Tongue (tissue), 2 donors: Measurements from ENCODE around the gene DNAL4. TPM values are rescaled to one million over a fixed set of nuclear protein-coding genes. Genes with fewer than 3 reads are reported as not detected.

Experiments
- DNase-seq: peaks from one replicate; pipeline ENCODE4 v3.0.0-alpha.2; 2015
- total RNA-seq: library from RNA; depleted of rRNA; stranded (reverse); fragments of >200 nt; gene quantifications from one replicate; pipeline ENCODE4 v1.2.3, GENCODE V29; 2014

The DNAL4 gene
- total RNA-seq, 1 donor from 2014 or later, result 9.3 TPM

DNA sequence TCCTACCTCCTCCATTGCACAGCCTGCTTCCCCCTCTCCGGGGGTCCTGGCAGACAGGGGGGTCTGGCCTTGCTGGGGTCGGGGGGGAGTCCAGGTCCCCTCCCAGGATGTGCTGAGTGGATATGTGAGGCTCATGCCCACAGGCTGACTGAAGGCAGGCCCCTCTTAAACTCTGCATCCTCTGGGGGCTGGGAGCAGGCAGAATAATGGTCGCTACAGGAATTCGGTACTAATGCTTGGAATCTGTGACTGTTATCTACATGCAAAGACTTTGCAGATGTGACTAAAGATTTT, 36.5 kb downstream of the DNAL4 start:
- DNase-seq, result no peak

DNA sequence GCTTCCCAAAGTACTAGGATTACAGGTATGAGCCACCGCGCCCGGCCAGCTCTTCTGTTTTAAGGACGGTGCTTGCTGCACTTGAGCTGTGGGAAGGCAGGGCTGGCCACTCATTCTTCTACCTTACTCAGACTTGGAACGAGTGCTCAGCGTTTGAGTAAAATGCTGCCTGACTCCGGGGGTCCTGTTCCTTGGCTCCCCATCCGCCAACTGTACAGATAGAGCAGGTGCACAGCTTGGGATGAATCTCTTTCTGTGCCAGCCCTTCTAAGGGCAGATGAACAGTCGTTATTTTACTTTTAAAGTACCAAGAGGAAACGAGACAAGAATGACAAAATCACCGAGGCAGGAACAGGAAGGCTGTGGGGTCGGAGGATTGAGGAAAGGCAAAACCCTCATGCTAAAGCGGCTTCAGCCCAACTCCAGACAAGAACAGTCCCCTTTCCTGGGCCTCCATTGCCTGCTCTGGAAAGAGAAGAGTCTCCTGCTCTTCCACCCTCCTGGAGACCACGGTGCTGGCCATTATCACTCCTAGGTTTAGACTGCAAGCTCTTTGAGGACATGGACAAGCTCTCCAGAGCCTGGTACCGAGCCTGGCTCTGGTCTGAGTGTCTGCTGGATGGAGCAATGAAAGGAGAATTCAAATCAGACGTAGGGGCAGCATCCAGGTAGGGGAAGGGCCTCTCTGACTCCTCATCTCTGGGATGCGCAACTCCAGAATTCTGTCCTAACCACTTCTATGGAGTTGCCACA, 37.1 kb downstream of the DNAL4 start:
- no peak for DNase-seq

DNA sequence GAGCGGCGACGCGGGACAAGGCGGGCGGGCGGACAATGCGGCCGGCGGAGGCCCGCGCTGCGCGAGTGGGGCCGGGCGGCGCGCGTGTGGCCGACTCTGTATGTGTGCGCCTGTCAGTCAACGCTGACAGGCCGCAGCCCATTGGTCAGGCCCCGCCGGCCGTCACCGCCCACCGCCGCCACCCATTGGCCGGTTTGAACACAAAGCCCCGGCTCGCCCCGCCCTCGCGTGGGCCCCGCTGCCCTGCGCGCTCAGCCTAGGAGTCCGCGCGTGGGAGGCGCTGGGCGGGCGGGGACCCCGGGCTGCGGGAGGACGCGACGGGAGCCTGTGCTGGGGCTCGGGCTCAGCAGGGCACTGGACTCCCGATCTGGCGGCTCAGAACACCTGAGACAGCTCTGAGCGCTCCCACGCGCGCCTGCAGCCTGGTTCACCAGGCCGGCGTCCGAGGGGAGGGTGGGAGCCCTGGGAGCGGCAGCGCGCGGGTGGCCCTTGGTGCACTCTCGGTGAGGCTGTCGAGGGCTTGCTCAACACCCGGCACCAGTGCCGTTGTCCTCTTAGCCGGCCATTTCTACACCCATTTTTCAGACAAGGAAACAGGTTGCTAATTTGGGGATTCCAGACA, 37.9 kb downstream of the DNAL4 start, which contains the start of gene SUN2:
Gene SUN2 (minus strand): TSS at position 88 of the 622 bp plus-strand sequence. CDS start 3,370 bp downstream, outside the sequence.
- peak; percentile 94 for DNase-seq

DNA sequence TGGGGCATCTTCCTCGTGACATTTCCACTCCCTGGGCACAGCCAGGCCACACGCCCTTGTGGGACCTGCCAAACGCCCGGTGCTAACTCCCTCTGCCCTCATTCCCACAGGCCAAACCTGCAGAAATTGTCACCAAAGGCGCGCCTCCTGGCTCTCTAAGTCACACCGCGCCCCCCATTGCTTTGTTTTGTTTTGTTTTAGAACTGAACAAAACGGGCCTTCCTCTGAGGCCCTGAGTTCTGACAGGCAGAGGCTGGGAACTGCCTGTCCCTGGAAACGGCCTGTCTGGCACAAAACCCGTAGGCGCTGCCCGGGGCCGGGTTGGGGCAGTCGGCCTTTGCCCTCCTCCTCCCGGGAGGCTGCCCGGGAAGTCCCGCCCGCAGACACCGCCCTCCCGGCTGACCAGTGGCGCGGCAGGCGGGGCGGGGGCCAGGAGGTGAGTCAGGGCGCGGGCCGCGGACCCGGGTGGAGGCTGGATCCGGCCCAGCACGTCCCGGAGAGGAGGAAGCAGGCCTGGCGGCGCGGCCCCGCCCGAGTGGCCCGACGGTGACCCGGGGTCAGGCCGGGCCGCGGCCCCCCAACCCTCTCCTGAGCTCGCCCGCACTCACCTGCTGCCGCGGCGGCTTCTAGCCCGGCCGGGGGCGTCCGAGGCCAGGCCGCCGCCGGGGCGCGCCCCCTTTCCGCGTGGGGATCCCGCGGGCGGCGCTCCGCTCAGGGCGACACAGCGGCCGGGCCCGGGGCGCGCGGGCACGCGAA, 38.6 kb downstream of the DNAL4 start:
- DNase-seq, result peak; percentile 45

DNA sequence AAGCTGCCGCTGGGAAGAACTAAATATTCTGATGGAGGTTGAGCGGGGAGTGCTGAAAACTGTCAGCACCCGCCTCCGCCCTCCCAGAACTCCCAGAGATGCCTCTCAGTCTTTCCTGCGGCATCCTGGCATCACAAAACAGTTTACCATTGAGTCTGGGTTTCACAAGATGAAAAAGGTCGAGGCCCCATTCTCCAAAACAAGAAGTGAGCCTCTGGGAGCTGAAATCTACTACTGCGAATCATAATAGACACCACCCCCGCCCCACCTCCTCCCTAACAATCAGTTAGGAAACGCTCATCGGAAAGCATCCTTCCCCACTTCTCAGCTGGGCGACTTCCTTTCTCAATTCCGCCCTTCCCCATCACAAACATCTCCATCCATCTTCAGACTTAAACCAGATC, 39.2 kb downstream of the DNAL4 start:
- DNase-seq, result peak; percentile 37

DNA sequence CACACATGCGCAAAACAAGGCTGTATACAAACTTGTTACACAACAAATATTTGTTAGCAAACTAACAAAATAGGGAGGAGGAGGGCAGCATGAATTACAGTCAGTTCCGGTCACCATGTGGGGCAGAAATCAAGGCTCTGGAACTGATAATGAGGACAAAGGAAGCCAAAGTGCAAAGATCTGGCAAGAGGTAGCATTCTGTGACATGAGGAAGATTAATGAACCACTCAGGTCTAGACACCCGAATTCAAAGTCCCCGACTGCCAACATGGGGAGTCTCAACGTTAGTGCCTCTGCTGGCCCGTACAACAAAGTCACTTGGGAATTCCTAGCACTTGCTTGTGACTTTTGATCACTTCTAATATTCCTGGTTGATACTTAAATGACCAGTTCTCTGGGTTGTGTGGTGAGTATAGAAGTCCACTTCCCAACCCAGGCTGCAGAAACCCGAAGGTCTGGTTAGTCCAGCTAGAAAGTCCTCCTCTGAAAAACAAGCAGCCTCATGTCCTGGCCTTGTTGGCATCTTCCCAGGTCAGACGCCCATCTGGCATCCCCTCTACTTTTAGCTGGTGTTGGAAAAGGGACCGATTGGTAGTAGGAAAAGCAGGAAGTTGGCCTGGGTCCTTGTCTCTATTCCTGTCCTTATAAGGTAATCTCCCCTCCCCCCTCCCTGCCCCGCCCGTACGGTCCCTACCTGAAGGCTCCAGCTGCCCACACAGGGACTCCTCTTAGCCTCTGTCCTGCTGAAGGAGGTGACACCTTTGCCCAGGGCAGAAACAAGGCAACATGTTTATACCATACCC, 39.8 kb downstream of the DNAL4 start:
- DNase-seq, result peak; percentile 52

DNA sequence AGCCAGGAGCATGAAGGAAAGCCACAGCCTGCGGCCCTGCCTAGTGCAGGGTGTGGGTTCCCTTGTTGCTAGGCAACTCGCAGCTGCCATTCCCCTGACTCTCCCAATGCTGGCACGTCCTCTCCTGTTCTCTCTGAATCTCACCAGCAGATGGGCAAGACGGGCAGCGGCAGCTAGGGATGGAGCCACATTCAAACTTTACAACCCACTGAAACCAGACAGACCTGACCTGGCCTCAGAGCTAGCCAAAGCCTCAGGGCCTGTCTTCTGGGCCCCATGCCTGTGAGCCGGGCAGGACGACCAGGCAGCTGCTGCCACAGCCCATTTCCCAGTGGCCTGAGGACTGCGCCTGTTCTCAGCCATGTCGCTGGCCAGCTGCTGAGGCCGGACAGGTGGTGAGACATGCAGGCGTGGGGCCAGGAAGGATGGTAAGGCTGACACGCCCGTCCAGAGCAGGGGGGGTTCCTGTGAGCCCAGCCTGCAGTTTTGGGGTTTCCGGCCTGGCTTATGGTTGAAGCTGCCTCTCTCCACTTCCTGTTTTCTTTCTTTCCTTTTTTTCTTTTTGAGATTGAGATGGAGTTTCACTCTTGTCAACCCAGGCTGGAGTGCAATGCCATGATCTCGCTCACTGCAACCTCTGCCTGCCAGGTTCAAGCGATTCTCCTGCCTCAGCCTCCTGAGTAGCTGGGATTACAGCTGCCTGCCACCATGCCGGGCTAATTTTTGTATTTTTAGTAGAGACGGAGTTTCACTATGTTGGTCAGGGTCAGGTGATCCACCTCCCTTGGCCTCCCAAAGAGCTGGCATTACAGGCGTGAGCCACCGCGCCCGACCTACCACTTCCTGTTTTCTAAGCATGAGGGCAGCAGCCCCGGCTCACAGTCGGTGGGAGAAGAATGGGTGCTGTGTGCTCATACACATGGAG, 42.3 kb downstream of the DNAL4 start:
- DNase-seq, result peak; percentile 94

DNA sequence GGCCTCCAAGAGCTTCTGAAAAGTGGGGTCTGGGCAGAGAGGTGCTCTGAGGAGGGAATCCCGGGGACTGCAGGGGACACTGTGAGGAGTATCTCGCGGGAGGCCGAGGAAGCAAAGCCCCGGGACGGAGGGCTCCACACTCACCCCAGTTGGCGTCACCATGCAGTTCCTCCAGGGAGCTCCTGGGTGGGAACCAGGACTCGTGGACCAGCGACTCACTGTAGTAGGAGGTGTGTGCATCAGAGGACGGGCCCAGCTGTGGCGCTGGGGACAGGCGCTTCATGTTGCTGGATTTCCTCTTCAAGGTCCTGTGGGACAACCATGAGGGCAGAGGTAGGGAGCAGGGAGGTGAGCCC, 42.9 kb downstream of the DNAL4 start:
- no peak for DNase-seq

DNA sequence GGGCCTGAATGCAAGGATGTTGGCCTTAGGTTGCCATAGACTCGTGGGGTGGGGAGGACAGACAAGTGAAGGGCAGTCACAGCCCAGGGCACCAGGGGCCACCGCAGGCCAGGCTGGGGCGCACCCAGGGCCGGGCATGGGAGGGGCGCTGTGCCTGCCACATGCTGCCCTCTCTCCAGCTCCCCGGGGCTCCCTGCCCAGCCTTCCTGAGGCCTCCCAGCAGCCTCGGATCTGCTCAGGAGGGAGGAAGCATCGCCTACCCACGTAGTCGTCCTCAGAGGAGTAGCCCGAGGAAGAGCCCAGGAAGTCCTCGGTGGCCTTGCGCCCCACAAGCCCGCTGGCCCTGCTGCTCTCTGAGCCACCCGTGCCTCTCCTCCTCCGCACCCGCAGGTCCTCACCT, 43.3 kb downstream of the DNAL4 start:
- DNase-seq, result no peak

DNA sequence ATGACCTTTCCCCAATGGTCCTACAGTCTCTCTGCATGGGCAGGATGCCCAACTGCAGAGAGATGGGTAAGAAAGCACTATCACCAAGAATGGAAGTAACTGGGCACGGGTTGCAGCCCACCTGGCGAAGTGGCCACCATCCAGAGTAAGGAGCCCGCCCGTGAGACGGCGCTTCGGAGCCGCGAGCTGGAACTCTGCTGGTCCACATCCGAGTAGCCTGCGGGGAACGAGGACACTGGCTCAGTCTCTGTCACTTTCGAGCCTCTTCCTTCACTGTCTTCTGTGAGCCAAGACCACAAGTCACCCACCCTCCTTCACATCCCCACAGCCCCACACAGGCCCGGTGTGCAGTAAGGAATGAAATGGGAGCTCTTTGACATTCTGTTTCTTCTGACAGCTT, 43.8 kb downstream of the DNAL4 start:
- DNase-seq, result no peak

DNA sequence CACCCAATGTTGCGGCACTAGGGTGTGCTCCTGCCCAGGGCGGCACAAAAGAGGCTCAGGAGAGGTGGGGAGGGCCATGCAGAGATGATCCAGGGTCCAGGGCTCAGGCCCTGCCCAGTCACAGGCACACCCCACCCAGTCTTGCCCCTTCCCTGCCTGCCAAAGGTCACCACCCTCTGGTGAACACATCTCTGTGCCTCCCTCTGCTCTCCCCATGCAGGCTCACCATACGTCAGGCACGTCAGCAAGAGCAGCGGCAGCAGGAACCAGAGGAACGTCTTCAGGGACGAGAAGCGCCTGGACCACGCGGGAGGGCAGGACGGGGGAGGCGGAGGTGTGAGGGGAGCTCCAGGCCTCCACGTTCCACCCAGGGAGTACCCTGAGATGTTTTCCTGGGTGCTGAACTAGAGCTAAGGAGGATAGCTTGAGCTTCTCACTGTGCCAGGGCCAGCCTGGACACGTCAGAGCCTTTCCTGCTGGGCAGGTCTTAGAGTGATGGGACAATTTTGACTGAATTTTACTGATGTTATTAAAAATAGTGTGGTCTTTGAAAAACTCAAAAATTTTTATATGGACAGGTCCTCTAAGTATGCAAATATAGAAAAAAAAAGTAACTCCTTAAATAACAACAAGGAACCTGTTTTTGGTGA, 45.3 kb downstream of the DNAL4 start:
- no peak for DNase-seq

DNA sequence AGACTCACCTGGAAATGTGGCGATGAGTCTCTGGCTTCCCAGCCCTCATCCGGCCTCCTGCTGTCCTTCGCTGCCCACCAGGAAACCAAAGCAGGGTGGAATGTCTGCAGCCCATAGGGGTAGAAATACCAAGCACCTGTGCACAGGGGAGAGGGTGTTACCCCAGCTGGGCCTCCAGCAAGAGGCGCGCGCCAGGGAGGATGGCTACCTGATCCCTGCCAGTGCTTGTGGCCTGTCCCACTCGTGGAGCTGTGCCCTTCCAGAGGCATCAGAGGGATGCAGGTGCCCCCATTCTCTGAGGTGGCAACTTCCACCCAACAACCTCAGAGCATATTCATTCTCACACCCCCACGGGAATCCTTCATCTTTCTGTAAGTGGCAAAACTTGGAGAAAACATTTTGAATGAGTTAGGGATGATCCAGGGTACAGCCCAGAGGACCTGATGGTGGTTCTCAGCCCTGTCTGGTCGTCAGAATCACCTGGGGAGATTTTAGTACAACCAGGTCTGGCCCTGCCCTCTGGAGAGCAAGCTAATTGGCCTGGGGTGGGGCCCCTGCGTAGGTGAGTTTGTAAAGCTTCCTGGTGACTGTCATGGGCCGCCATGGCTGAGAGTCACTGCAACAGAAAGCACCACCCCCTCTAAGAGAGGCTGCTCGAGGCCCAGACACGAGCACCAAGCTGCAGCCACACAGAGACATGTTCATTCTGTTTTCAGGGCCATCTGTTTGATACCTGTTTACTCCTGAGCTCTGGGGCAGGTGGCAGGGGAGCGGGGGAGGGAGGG, 48.1 kb downstream of the DNAL4 start:
- DNase-seq, result no peak

DNA sequence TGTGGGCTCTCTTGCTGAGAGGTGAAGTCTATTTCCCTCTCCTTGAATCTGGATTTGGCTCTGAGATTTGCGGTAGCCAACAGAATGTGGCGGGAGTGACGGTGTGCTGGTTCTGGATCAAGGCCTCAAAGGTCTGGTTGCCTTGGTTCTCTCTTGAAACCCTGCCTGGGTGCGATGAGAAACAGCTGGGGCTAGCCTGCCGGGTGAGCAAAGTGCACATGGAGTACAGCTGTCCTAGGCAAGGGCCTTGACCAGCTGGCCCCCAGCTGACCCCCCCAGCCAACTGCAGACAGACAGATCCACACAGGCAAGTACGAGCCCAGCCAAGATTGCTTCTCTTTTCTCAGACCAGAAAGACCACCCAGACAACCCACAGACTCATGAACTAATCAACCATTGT, 49.0 kb downstream of the DNAL4 start:
- peak; percentile 58 for DNase-seq

DNA sequence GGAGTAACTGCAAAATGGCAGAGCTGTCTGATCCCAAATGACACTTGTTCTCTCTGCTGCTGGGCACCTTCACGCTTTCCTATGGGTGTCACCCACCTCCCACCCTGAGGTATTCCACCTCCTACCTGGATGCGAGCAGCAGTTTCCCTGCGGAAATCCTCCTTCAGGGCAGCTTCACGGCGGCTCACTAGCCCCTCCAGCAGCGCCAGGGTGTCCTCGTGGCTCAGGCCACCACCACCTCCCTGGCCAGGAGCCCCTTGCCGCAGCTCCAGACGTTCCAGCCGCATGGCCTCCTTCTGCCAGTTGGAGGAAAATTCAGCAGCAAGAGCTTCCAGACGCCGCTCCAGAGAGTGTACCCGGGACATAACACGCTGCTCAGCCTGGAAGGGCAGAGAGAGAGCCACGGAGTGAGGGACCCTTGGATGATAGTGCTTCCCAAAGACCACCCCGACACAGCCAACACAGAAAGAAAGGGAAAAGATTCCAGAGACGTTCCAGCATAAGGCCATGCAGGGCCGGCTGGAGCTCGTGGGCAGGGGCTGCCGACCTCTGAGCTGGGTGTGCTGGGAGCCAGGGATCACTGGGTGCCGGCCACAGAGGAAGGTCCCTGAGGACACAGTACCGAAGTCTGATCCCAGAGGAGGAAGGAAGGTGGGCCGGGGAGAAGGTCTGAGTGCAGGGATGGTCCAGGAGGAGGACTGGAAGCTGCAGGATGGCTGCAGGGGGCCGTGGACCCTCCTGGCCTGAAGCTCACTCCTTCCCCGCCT, 51.6 kb downstream of the DNAL4 start:
- no peak for DNase-seq

DNA sequence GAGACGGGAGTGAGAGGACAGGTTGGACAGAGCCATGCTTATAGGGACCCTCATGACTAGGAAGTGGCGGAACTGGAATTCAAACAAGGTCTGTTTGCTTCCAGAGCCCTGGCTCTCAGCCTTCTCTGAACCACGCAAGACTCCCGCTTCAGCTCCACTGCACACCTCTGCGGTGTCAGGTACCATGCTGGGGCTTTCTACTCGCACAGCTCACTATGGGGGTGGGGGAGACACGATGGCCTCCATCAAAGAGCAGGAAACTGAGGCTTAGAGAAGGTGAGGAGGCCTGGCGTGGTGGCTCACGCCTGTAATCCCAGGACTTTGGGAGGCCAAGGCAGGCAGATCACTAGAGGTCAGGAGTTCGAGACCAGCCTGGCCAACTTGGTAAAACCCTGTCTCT, 52.4 kb downstream of the DNAL4 start:
- no peak for DNase-seq

DNA sequence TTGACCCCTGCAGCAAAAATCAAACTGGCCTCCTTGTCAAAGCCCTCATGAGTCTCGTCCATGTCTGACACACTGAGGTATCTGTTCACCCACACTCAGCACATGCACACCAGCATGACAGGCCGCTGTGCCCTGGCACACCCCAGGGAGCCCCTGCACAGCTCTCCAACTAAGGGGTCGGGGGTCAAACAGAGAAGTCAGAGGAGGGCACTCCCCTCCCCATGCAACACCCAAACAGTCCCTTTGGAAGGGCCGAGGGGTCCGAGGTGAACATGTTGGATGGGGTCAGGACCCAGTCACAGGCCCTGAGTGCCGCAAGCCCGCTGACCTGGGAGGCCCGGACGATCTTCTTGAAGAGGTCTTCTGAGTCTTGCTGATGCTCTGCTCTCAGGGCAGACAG, 52.8 kb downstream of the DNAL4 start:
- no peak for DNase-seq

DNA sequence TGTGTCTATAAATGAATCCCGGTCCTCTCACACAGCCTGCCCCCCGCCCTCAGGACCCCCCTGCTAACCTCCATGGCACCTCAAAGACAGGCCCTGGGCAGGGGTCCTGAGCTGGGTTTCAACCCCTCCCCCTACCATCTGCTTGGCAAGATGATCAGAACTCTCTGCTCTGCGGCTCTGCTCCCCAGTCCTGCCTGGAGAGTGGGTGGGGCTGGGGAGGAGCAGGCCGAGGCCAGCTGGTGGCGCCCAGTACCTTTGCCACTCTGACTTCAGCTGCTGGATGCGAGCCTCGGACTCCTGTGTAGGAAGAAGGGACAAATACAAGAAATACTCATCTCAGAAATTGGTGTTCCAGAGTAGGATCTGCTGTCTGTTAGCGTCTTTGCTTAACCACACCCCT, 53.2 kb downstream of the DNAL4 start:
- no peak for DNase-seq

DNA sequence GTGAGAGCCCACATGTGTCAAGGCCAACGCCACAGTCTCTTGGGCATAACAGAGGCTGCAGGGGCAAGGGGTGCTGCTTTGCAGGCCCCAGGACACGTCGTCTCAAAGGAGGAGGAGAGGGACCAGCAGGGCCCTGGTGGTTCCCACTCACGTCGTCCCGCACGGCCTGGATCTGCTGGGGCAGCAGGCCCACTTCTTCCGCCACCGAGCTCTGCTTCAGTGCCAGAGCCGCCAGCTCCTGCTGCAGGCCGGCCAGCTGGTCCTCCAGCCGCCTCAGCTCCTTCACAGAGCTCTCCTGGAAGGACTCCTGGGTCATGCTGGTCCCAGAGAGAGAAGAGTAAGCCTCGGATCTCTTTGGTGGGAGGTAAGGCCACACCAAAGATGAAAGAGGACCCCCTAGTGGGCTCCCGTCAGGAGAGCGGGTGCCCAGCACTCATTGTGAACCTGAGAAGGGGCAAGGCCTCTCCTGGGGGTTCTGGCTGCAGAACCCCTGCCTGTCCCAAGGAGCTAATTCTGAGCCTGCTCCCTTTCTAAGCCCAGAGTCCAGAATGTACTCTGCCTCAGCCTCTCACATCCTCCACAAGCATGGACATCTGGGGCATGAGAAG, 53.7 kb downstream of the DNAL4 start:
- DNase-seq, result no peak
